ENCODE measurements around the gene MMEL1. TPM values are rescaled to one million over a fixed set of nuclear protein-coding genes. Genes with fewer than 3 reads are reported as not detected.
A peak's percentile ranks its signal among the peaks of the same experiment; 100 is the strongest.

The MMEL1 gene
- total RNA-seq, 6 experiments from 2014 or later = 1.2 to 2.0 TPM; not detected in 4

DNA sequence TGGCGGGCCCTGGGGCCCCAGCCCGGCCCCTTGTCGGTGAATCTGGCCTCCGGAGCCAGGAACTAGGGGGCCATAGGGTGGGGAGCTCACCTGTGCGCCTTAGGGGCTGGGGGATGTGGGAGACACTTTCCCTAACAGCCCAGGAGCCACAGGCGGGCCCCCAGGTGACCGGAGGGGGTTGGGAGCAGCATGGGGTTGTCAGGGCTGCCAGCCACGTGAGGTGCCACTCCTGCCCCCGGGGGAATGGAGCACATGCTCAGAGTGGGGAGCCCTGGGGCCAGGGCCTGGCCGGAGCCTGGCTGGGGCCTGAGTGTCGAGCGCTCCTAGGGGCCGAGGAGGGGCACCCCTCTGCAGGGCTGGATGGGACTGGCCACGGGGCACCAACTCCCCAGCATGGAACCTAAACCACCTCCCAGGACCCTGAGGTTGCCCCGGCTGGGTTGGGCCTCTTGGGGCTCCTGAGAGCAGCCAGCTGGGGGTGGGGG, 26.4 kb downstream of the MMEL1 start:
- ATAC-seq (no peak), DNase-seq (no peak)
- Histone ChIP-seq H3K27ac (no peak overlapping the region), H3K27me3 (no peaks in the 10 kb centered on the region), H3K4me1 (no peaks in the 10 kb centered on the region), H3K36me3 (no peaks in the 10 kb centered on the region), H3K4me3 (no peak overlapping the region), H3K9me3 (no peaks in the 10 kb centered on the region)
- no CpG with 5 or more reads among the region's 15 CpGs for WGBS (ENCODE audit: insufficient coverage, low coverage, low lambda C conversion rate, missing lambda C conversion rate)
- intact Hi-C loops (cut with DNase I) = loop anchor here in 1 of 2 donors (10.0 kb wide), 1 partner anchor 172 kb away; no protein-coding TSS in a partner anchor
- no peak for TF ChIP-seq POLR2A (IDR thresholded peaks at IDR 0.05)
- TF ChIP-seq, protein P1, sequence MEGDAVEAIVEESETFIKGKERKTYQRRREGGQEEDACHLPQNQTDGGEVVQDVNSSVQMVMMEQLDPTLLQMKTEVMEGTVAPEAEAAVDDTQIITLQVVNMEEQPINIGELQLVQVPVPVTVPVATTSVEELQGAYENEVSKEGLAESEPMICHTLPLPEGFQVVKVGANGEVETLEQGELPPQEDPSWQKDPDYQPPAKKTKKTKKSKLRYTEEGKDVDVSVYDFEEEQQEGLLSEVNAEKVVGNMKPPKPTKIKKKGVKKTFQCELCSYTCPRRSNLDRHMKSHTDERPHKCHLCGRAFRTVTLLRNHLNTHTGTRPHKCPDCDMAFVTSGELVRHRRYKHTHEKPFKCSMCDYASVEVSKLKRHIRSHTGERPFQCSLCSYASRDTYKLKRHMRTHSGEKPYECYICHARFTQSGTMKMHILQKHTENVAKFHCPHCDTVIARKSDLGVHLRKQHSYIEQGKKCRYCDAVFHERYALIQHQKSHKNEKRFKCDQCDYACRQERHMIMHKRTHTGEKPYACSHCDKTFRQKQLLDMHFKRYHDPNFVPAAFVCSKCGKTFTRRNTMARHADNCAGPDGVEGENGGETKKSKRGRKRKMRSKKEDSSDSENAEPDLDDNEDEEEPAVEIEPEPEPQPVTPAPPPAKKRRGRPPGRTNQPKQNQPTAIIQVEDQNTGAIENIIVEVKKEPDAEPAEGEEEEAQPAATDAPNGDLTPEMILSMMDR (IDR thresholded peaks at IDR 0.05) = no peak

DNA sequence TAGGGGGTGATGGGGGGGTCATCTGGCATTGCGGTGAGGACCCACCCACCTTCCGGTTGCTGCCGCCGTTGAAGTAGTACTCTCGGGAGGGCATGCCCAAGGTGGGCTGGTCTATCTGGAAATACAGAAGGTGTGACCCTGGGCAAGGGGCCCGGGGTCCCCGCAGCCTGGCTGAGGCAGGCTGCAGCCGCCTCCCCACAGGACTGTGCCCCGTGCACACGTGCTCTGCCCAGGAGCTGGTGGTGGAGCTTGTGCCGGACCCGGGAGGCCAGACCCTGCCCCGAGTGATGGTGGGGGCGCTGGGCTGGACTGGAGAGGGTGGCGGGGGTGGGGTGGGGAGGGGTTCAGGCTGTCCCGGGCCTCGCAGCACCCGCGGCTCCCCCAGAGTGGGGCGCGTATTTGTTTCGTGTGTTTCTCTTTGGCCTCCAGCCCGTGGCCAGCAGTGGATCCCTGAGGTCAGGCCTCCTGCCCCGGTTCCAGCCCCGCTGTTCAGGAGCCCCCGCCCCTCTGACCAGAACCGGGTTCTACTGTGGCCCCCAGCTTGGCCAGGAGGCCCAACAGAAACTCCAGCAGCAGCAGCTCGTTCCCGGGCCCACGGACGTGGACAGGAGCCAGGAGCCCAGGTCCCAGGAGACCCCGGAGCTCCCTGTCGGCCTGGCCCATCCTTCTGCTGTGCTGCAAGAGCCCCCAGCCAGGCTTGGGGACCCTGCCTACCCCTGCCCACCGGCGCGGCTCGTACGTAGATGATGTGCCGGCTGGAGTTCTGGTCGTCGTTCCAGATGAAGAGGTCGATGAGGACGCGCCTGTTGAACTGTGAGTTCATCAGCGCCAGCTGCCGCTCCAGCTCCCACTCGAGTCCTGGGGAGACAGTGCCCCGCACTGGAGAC, 27.1 kb downstream of the MMEL1 start:
- DNase-seq (peak in 1 of 3 donors; percentile 48), ATAC-seq (no peak)
- no peaks in the 10 kb centered on the region for H3K9me3 ChIP-seq
- H3K4me3 ChIP-seq = no peak overlapping the region
- 75% methylated on average over 4 of the region's 48 CpGs for WGBS (ENCODE audit: insufficient coverage, low coverage, low lambda C conversion rate, missing lambda C conversion rate)
- H3K27me3 ChIP-seq = no peaks in the 10 kb centered on the region
- no peak for TF ChIP-seq POLR2A (IDR thresholded peaks at IDR 0.05)
- TF ChIP-seq, protein P1 (IDR thresholded peaks at IDR 0.05) = no peak
- no peak overlapping the region for H3K27ac ChIP-seq
- no peaks in the 10 kb centered on the region for H3K4me1 ChIP-seq
- intact Hi-C loops (cut with DNase I) = loop anchor here in 1 of 2 donors (10.0 kb wide), 1 partner anchor 171 kb away; no protein-coding TSS in a partner anchor
- no peaks in the 10 kb centered on the region for H3K36me3 ChIP-seq

DNA sequence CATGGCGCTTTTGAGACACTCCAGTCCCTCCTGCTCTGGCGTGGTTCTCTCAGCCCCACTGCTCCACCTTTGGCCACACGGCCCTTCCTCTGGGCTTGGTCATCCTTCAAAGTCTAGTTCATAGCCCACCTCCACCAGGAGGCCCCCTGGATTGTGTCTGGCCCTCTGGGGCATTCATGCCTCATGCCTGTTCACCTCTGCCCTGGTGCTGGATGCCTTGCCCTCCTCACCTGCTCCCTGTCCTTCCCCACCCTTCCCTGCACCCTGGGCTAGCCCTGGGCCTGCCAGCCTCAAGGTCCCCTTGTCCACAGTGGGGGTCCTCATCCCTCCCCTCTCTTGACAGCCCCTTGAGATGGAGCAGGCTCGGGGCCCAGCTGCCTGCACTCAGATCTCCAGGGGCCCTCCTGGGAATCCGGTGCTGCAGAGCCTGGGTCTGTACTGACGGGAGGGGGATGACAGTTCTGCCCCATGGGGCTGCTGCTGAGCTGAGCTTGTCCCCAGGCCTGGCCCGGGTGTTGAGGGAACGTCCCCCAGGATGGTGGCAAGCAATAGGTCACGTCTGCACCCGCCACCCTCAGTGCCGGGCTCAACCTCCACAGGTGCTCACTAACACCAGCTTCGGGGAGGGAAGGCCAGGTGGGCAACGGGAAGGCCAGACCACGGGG, 27.8 kb downstream of the MMEL1 start:
- H3K36me3 ChIP-seq = no peaks in the 10 kb centered on the region
- H3K27ac ChIP-seq = no peak overlapping the region
- no peak overlapping the region for H3K4me3 ChIP-seq
- no peaks in the 10 kb centered on the region for H3K4me1 ChIP-seq
- DNase-seq = peak in 2 of 3 donors; percentile 33 to 42
- no peaks in the 10 kb centered on the region for H3K27me3 ChIP-seq
- TF ChIP-seq, protein P1 (IDR thresholded peaks at IDR 0.05) = no peak
- no peak for TF ChIP-seq POLR2A (IDR thresholded peaks at IDR 0.05)
- no peaks in the 10 kb centered on the region for H3K9me3 ChIP-seq
- WGBS (ENCODE audit: insufficient coverage, low coverage, low lambda C conversion rate, missing lambda C conversion rate) = no CpG with 5 or more reads among the region's 14 CpGs
- ATAC-seq = no peak
- intact Hi-C loops (cut with DNase I) = loop anchor here in 1 of 2 donors (10.0 kb wide), 1 partner anchor 170 kb away; no protein-coding TSS in a partner anchor

DNA sequence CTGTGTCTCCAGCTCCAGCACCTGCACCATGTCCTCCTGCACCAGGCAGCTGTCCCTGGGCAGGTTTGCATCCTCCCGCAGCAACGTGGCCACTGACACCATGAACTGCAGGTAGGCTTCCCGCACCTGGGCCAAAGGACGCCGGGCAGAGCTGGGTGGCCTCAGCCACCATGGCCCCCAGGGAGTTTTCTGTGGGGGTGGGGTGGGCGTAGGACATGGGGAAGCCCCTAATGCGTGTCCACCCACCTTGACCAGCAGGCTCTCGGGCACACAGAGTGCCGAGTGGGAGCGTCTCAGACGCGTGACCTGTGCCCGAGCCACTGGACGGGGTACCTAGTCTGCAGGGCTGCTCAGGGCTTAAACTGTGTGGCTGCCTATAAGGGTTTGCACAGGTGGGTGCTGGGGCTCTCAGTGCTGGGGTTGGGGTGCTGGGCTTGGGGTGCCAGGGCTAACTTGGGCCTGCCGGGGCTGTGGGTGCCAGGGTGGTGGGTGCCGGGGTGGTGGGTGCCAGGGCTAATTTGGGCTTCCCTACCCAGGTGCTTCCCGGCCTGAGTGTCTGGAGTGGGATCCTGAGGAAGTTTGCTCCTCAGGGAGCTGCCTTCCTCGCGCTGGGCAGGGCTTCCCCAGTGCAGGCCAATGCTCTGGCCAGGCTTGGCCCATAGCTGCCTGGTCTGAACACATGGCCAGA, 28.5 kb downstream of the MMEL1 start:
- no peaks in the 10 kb centered on the region for H3K36me3 ChIP-seq
- no peaks in the 10 kb centered on the region for H3K4me1 ChIP-seq
- H3K9me3 ChIP-seq = no peaks in the 10 kb centered on the region
- intact Hi-C loops (cut with DNase I) = loop anchor here in 1 of 2 donors (10.0 kb wide), 1 partner anchor 169 kb away; no protein-coding TSS in a partner anchor
- no peaks in the 10 kb centered on the region for H3K27me3 ChIP-seq
- H3K27ac ChIP-seq = no peak overlapping the region
- TF ChIP-seq, protein P1 (IDR thresholded peaks at IDR 0.05) = no peak
- no peak for TF ChIP-seq POLR2A (IDR thresholded peaks at IDR 0.05)
- 67% methylated on average over 5 of the region's 19 CpGs for WGBS (ENCODE audit: insufficient coverage, low coverage, low lambda C conversion rate, missing lambda C conversion rate)
- peak in 1 of 4 donors; percentile 3 for ATAC-seq
- H3K4me3 ChIP-seq = no peak overlapping the region
- DNase-seq = peak in 2 of 3 donors; percentile 41 to 51

All from right lobe of liver (tissue), 6 donors.